HCT116 (cell line): ENCODE results near the gene TRIML2.

ENCODE experiments used
- CEBPB ChIP-seq: IDR thresholded peaks from 2 replicates; pipeline ENCODE4 v1.6.1; 2012; ENCODE audit warnings: low read depth
- EZH2phosphoT487 ChIP-seq: fragments of 200-600 bp; IDR thresholded peaks from 2 replicates; pipeline ENCODE4 v1.6.1; 2018; ENCODE audit warnings: antibody characterized with exemption, borderline replicate concordance
- POLR2A ChIP-seq: IDR thresholded peaks from 2 replicates; pipeline ENCODE4 v1.7.0; 2011; ENCODE audit warnings: borderline replicate concordance; ENCODE audit not compliant: insufficient read depth, insufficient read length; ENCODE audit errors: extremely low read depth
- POLR2AphosphoS5 ChIP-seq: IDR thresholded peaks from 2 replicates; pipeline ENCODE4 v1.6.1; 2011; ENCODE audit warnings: mild to moderate bottlenecking, low read depth, low read length, moderate library complexity
- RAD21 ChIP-seq: IDR thresholded peaks from 2 replicates; pipeline ENCODE4 v1.6.1; 2012; ENCODE audit warnings: low read depth, mild to moderate bottlenecking
- TCF7L2 ChIP-seq: IDR thresholded peaks from 2 replicates; pipeline ENCODE4 v1.7.0; 2011; ENCODE audit warnings: borderline replicate concordance, inconsistent platforms; ENCODE audit not compliant: insufficient read depth, insufficient read length; ENCODE audit errors: extremely low read depth
- YY1 ChIP-seq: IDR thresholded peaks from 2 replicates; pipeline ENCODE4 v1.6.1; 2011; ENCODE audit warnings: low read length, low read depth, moderate library complexity, mild to moderate bottlenecking; ENCODE audit not compliant: insufficient replicate concordance; ENCODE audit errors: extremely low read depth
- ZFX ChIP-seq: fragments of 450-650 bp; IDR thresholded peaks from 2 replicates; pipeline ENCODE4 v1.6.1; 2017
- TF ChIP-seq, protein P1 (sequence below), 3 experiments: fragments of 200-600 bp in 1 of 3; sonication (generic) in 1 of 3; IDR thresholded peaks in 2 of 3; conservative IDR thresholded peaks in 1 of 3; 2 replicates each; pipeline ENCODE4 v1.5.1; 2012 to 2017; ENCODE audit warnings: low read depth in 2 of 3, low read length in 2 of 3, antibody characterized with exemption in 1 of 3, borderline replicate concordance in 1 of 3, control low read depth in 1 of 3, mild to moderate bottlenecking in 1 of 3, mixed read lengths in 1 of 3, mixed run types in 1 of 3, moderate library complexity in 1 of 3; ENCODE audit not compliant: insufficient read depth in 1 of 3
- TF ChIP-seq, protein P2 (sequence below): IDR thresholded peaks from 2 replicates; pipeline ENCODE4 v1.6.1; 2011; ENCODE audit warnings: mild to moderate bottlenecking, low read length, moderate library complexity; ENCODE audit not compliant: insufficient replicate concordance; ENCODE audit errors: extremely low read depth
- TF ChIP-seq, protein P3 (sequence below): IDR thresholded peaks from 2 replicates; pipeline ENCODE4 v1.6.1; 2012

DNA sequence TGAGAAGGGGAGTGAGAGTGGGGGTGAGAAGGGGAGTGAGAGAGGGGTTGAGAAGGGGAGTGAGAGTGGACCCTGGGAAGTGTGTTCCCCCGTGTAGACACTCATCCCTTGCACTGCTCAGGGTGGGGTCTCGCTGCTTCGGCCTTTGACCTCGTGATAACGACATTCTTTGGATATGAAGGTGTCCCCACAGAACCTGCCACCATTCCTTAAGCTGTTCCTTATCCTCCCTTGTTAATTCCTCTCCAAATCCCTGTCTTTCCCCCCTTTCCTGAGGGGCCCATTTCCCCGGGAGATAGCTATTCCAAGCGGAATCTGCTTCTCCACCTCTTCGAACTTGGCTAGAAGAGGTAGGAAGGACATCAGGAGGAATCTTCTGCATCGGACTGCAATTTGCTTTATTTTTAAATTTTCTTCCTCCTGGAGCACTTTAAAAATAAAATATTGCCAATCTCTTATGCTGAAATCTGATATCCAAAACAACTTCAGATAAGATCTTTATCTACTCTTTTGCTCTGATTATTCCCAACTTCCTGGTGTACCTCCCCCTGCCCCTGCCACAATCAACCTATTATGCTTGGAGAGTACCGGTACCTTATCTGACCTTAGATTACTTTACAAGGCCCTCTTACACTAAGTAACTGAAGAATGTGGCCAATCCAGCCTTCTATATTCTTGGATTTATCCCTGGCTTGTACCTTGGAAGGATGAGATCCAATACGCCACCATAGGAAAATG lies 45.4 kb upstream of the TRIML2 start:
- TF ChIP-seq POLR2A (no peak), RAD21 (no peak), ZFX (no peak), POLR2AphosphoS5 (no peak), EZH2phosphoT487 (no peak), TCF7L2 (no peak), CEBPB (no peak), YY1 (no peak)
- TF ChIP-seq, protein P1, sequence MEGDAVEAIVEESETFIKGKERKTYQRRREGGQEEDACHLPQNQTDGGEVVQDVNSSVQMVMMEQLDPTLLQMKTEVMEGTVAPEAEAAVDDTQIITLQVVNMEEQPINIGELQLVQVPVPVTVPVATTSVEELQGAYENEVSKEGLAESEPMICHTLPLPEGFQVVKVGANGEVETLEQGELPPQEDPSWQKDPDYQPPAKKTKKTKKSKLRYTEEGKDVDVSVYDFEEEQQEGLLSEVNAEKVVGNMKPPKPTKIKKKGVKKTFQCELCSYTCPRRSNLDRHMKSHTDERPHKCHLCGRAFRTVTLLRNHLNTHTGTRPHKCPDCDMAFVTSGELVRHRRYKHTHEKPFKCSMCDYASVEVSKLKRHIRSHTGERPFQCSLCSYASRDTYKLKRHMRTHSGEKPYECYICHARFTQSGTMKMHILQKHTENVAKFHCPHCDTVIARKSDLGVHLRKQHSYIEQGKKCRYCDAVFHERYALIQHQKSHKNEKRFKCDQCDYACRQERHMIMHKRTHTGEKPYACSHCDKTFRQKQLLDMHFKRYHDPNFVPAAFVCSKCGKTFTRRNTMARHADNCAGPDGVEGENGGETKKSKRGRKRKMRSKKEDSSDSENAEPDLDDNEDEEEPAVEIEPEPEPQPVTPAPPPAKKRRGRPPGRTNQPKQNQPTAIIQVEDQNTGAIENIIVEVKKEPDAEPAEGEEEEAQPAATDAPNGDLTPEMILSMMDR (IDR thresholded peaks at IDR 0.05 in 2 of 3, conservative IDR thresholded peaks at IDR 0.05 in 1 of 3; ENCODE audit: borderline replicate concordance in 1 of 3, insufficient read depth in 1 of 3, low read depth in 2 of 3, low read length in 2 of 3): no peak
- TF ChIP-seq, protein P2, sequence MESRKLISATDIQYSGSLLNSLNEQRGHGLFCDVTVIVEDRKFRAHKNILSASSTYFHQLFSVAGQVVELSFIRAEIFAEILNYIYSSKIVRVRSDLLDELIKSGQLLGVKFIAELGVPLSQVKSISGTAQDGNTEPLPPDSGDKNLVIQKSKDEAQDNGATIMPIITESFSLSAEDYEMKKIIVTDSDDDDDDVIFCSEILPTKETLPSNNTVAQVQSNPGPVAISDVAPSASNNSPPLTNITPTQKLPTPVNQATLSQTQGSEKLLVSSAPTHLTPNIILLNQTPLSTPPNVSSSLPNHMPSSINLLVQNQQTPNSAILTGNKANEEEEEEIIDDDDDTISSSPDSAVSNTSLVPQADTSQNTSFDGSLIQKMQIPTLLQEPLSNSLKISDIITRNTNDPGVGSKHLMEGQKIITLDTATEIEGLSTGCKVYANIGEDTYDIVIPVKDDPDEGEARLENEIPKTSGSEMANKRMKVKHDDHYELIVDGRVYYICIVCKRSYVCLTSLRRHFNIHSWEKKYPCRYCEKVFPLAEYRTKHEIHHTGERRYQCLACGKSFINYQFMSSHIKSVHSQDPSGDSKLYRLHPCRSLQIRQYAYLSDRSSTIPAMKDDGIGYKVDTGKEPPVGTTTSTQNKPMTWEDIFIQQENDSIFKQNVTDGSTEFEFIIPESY: no peak
- TF ChIP-seq, protein P3, sequence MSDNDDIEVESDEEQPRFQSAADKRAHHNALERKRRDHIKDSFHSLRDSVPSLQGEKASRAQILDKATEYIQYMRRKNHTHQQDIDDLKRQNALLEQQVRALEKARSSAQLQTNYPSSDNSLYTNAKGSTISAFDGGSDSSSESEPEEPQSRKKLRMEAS: no peak
